ENCODE data around the gene FARP1.
A peak's percentile ranks its signal among the peaks of the same experiment; 100 is the strongest.

FARP1 gene

GRCh38 chr13:98221234-98221633, 78.3 kb downstream of the FARP1 start:
- DNase-seq (ENCODE audit: low read depth): no peak
- H3K4me3 ChIP-seq (ENCODE audit: low read depth, low read length): no peak overlapping the region
- TF ChIP-seq CTCF (IDR thresholded peaks at IDR 0.05; ENCODE audit: control insufficient read depth, extremely low read depth, insufficient read depth): no peak

GRCh38 chr13:98222081-98222554, 79.2 kb downstream of the FARP1 start:
- TF ChIP-seq CTCF (IDR thresholded peaks at IDR 0.05; ENCODE audit: control insufficient read depth, extremely low read depth, insufficient read depth): no peak
- DNase-seq (ENCODE audit: low read depth): peak; percentile 47
- no peak overlapping the region for H3K4me3 ChIP-seq (ENCODE audit: low read depth, low read length)

- no peak for DNase-seq (ENCODE audit: low read depth)
- no peak for TF ChIP-seq CTCF (IDR thresholded peaks at IDR 0.05; ENCODE audit: control insufficient read depth, extremely low read depth, insufficient read depth)
- no peak overlapping the region for H3K4me3 ChIP-seq (ENCODE audit: low read depth, low read length)
Measured at GRCh38 chr13:98222816-98223215, 79.9 kb downstream of the FARP1 start.

GRCh38 chr13:98223741-98224140, 80.8 kb downstream of the FARP1 start:
- no peak for TF ChIP-seq CTCF (IDR thresholded peaks at IDR 0.05; ENCODE audit: control insufficient read depth, extremely low read depth, insufficient read depth)
- peak; percentile 75 for DNase-seq (ENCODE audit: low read depth)
- no peak overlapping the region for H3K4me3 ChIP-seq (ENCODE audit: low read depth, low read length)

GRCh38 chr13:98224557-98224956, 81.7 kb downstream of the FARP1 start:
- H3K4me3 ChIP-seq (ENCODE audit: low read depth, low read length): no peak overlapping the region
- DNase-seq (ENCODE audit: low read depth): no peak
- no peak for TF ChIP-seq CTCF (IDR thresholded peaks at IDR 0.05; ENCODE audit: control insufficient read depth, extremely low read depth, insufficient read depth)

GRCh38 chr13:98225036-98225940, 82.4 kb downstream of the FARP1 start:
- DNase-seq (ENCODE audit: low read depth): peak; percentile 56
- TF ChIP-seq CTCF (IDR thresholded peaks at IDR 0.05; ENCODE audit: control insufficient read depth, extremely low read depth, insufficient read depth): no peak
- peak overlapping the region; percentile 24 for H3K4me3 ChIP-seq (ENCODE audit: low read depth, low read length)

Measured in LNCaP clone FGC (cell line).